WERI-Rb-1 (cell line): ENCODE data around the gene DAZ3.
"Not testable (repeated sequence)": the region's sequence is repeated elsewhere in the genome, so short reads cannot be mapped to it uniquely, and the experiment has no call there.

Experiments
- DNase-seq: peaks from one replicate; pipeline ENCODE4 v3.0.0-alpha.2; 2020
- H3K27ac ChIP-seq: fragments of 250-450 bp; sonication (Bioruptor Pico); 2 replicates; pipeline ENCODE4 v1.5.1; 2020; ENCODE audit warnings: mild to moderate bottlenecking, moderate library complexity
- H3K27me3 ChIP-seq: fragments of 250-450 bp; sonication (Bioruptor Pico); 2 replicates; pipeline ENCODE4 v1.5.1; 2021; ENCODE audit warnings: mild to moderate bottlenecking, low read depth, moderate library complexity; ENCODE audit not compliant: insufficient read depth, severe bottlenecking
- H3K36me3 ChIP-seq: fragments of 250-450 bp; sonication (Bioruptor Pico); 2 replicates; pipeline ENCODE4 v1.5.1; 2020; ENCODE audit warnings: mild to moderate bottlenecking, moderate library complexity
- H3K4me3 ChIP-seq: 2 replicates; pipeline ENCODE4 v1.5.1; 2011; ENCODE audit warnings: low read depth, mild to moderate bottlenecking, control low read depth, low read length
- H3K9me3 ChIP-seq: fragments of 250-450 bp; sonication (Bioruptor Pico); 2 replicates; pipeline ENCODE4 v1.5.1; 2021; ENCODE audit warnings: mild to moderate bottlenecking, moderate library complexity; ENCODE audit not compliant: severe bottlenecking

The DAZ3 gene

GRCh38 chrY:24813293-24813692 is at the start of gene DAZ3:
TSS of gene DAZ3 (minus strand) at chrY:24813393. CDS start at chrY:24813185, 208 bp downstream.
- not testable (repeated sequence) for DNase-seq, H3K36me3 ChIP-seq, H3K27me3 ChIP-seq, H3K4me3 ChIP-seq, H3K9me3 ChIP-seq, H3K27ac ChIP-seq

- not testable (repeated sequence) for H3K27ac ChIP-seq, H3K36me3 ChIP-seq, DNase-seq, H3K27me3 ChIP-seq, H3K4me3 ChIP-seq, H3K9me3 ChIP-seq
These were observed 20.4 kb upstream of the DAZ3 start, which contains the start of gene DAZ4 for GRCh38 chrY:24833619-24834018. TSS of gene DAZ4 (plus strand) at chrY:24833919. CDS start at chrY:24834127, 208 bp downstream.

GRCh38 chrY:24825069-24825468 is 11.9 kb upstream of the DAZ3 start:
- H3K4me3 ChIP-seq, H3K9me3 ChIP-seq, H3K27ac ChIP-seq, H3K36me3 ChIP-seq, H3K27me3 ChIP-seq, DNase-seq: not testable (repeated sequence)

GRCh38 chrY:24824184-24824879 is 11.1 kb upstream of the DAZ3 start:
- DNase-seq, H3K27me3 ChIP-seq, H3K36me3 ChIP-seq, H3K9me3 ChIP-seq, H3K4me3 ChIP-seq, H3K27ac ChIP-seq: not testable (repeated sequence)

- H3K27ac ChIP-seq, H3K36me3 ChIP-seq, H3K27me3 ChIP-seq, DNase-seq, H3K4me3 ChIP-seq, H3K9me3 ChIP-seq: not testable (repeated sequence)
These were observed 8.6 kb upstream of the DAZ3 start for GRCh38 chrY:24821836-24822235.
